NCI-H1105 treated with DMSO at 0.1 percent for 48 hours (cell line): ENCODE data around the gene IARS2.
"Not testable (repeated sequence)": the region's sequence is repeated elsewhere in the genome, so short reads cannot be mapped to it uniquely, and the experiment has no call there.

ENCODE experiments used
- DNase-seq: peaks from one replicate; lab custom pipeline; 2025; lab: John Stamatoyannopoulos, UW

Gene IARS2

GRCh38 chr1:220166853-220167252 lies 72.9 kb downstream of the IARS2 start:
- no peak for DNase-seq

GRCh38 chr1:220169887-220170286 lies 76.0 kb downstream of the IARS2 start:
- DNase-seq = not testable (repeated sequence)

GRCh38 chr1:220170836-220171526 lies 77.0 kb downstream of the IARS2 start:
- DNase-seq = no peak

- DNase-seq = no peak
Observed at GRCh38 chr1:220176540-220176939, 82.6 kb downstream of the IARS2 start.

GRCh38 chr1:220182111-220182510 lies 88.2 kb downstream of the IARS2 start:
- no peak for DNase-seq

GRCh38 chr1:220182656-220183055 lies 88.7 kb downstream of the IARS2 start:
- no peak for DNase-seq

GRCh38 chr1:220184506-220184905 lies 90.6 kb downstream of the IARS2 start:
- DNase-seq = no peak

GRCh38 chr1:220186752-220187151 lies 92.8 kb downstream of the IARS2 start:
- no peak for DNase-seq

GRCh38 chr1:220188538-220188937 lies 94.6 kb downstream of the IARS2 start:
- no peak for DNase-seq

GRCh38 chr1:220189750-220190347 lies 95.9 kb downstream of the IARS2 start:
- DNase-seq = peak; percentile 59

- peak; percentile 14 for DNase-seq
Observed at GRCh38 chr1:220195701-220196100, 101.8 kb downstream of the IARS2 start.
